K562 (cell line): ENCODE data around the gene STX12. TPM values are rescaled to one million over a fixed set of nuclear protein-coding genes. Genes with fewer than 3 reads are reported as not detected.

ENCODE experiments used
- ATAC-seq: fragments of 200-7000 bp; cut with Tn5 transposase; 3 replicates; pipeline ENCODE4 v1.9.1; 2020; ENCODE audit warnings: moderate library complexity
- BruUV-seq: library from RNA; stranded (reverse); fragments of 400-500 nt; replicated peaks from 2 replicates; lab custom pipeline; 2021; lab: Mats Ljungman, UMichigan
- CTCF ChIA-PET: fragments of 300-600 bp; formaldehyde crosslinking; extraction: SDS; loops from one replicate; lab custom pipeline; 2021; ENCODE audit warnings: low intra/inter-chr PET ratio; lab: Yijun Ruan, JAX
- POLR2A ChIA-PET: fragments of 300-600, 350-650 bp; sonication (Branson Sonifier 250); formaldehyde crosslinking; extraction: SDS; loops from one replicate; lab custom pipeline; 2021; ENCODE audit warnings: antibody characterized with exemption, inconsistent platforms; lab: Yijun Ruan, JAX
- DNase-seq, 4 experiments: peaks; one replicate each; pipeline versions ENCODE4 v3.0.0 to v3.0.0-alpha.2; 2011 to 2018; ENCODE audit warnings: low spot score in 3 of 4, mixed read lengths in 3 of 4; ENCODE audit errors: extremely low read depth in 1 of 4
- FAIRE-seq: peaks from 2 replicates; lab custom pipeline; 2011; peaks lifted over from hg19 to GRCh38; lab: Jason Lieb, UNC
- H2AFZ ChIP-seq: 2 replicates; pipeline ENCODE4 v1.6.0; 2011; ENCODE audit warnings: low read depth, low read length, control low read depth, inconsistent platforms
- H3K27ac ChIP-seq: fragments of 200-600 bp; 3 replicates; pipeline ENCODE4 v1.8.0; 2011; ENCODE audit warnings: low read depth, mild to moderate bottlenecking, control low read depth, inconsistent platforms, low read length, moderate library complexity, mixed read lengths; ENCODE audit errors: extremely low read depth
- H3K27me3 ChIP-seq, 2 experiments: fragments of 300-600 bp in 1 of 2; 2 replicates in 1 of 2; 3 replicates in 1 of 2; pipeline versions ENCODE4 v1.6.0 to v1.8.0; 2011; ENCODE audit warnings: inconsistent platforms in 2 of 2, low read length in 2 of 2, mild to moderate bottlenecking in 1 of 2, mixed read lengths in 1 of 2, moderate library complexity in 1 of 2; ENCODE audit not compliant: control insufficient read depth in 2 of 2, insufficient read depth in 2 of 2
- H3K36me3 ChIP-seq: fragments of 300-600 bp; 3 replicates; pipeline ENCODE4 v1.8.0; 2011; ENCODE audit warnings: mild to moderate bottlenecking, low read length, inconsistent platforms; ENCODE audit not compliant: control insufficient read depth, insufficient read depth
- H3K4me1 ChIP-seq, 2 experiments: fragments of 200-600 bp in 1 of 2; replicated peaks in 1 of 2; 2 replicates in 1 of 2; 3 replicates in 1 of 2; pipeline versions ENCODE4 v1.5.1 to v1.8.0; 2011; ENCODE audit warnings: inconsistent platforms in 2 of 2, low read length in 2 of 2, mild to moderate bottlenecking in 1 of 2, mixed read lengths in 1 of 2, moderate library complexity in 1 of 2; ENCODE audit not compliant: control insufficient read depth in 2 of 2, insufficient read depth in 2 of 2
- H3K4me2 ChIP-seq: 2 replicates; pipeline ENCODE4 v1.6.1; 2011; ENCODE audit warnings: low read length, control low read depth, inconsistent platforms, mixed read lengths; ENCODE audit not compliant: insufficient read depth
- H3K4me3 ChIP-seq: fragments of 200-600 bp; sonication (generic), shearing (Covaris generic); 2 replicates; pipeline ENCODE4 v1.5.1; 2016; ENCODE audit warnings: control low read depth, inconsistent platforms
- H3K79me2 ChIP-seq: fragments of 200-600 bp; 3 replicates; pipeline ENCODE4 v1.8.0; 2011; ENCODE audit warnings: low read length, inconsistent platforms; ENCODE audit not compliant: control insufficient read depth, insufficient read depth
- H3K9ac ChIP-seq, 2 experiments: 2 replicates each; pipeline versions ENCODE4 v1.6.0 to v1.6.1; 2011; ENCODE audit warnings: low read depth in 2 of 2, low read length in 2 of 2, control low read depth in 1 of 2, inconsistent platforms in 1 of 2, mild to moderate bottlenecking in 1 of 2, mixed read lengths in 1 of 2; ENCODE audit not compliant: insufficient read depth in 1 of 2
- H3K9me1 ChIP-seq: one replicate; pipeline ENCODE4 v1.6.0; 2011; ENCODE audit warnings: inconsistent platforms, mild to moderate bottlenecking, low read length, moderate library complexity; ENCODE audit not compliant: control insufficient read depth, insufficient read depth
- H3K9me3 ChIP-seq: replicated peaks from 2 replicates; pipeline ENCODE4 v1.5.1; 2011; ENCODE audit warnings: low read depth, low read length, inconsistent platforms; ENCODE audit not compliant: control insufficient read depth, insufficient read depth
- H4K20me1 ChIP-seq: replicated peaks from 2 replicates; pipeline ENCODE4 v1.6.1; 2011; ENCODE audit warnings: low read length, inconsistent platforms, mixed read lengths; ENCODE audit not compliant: control insufficient read depth, insufficient read depth
- CC2D1A ChIP-seq: fragments of 450-650 bp; IDR thresholded peaks from 2 replicates; pipeline ENCODE4 v1.6.1; 2017; ENCODE audit warnings: mild to moderate bottlenecking
- CEBPB ChIP-seq: fragments of 450-650 bp; IDR thresholded peaks from 2 replicates; pipeline ENCODE4 v1.6.1; 2016; ENCODE audit warnings: missing genetic modification characterization, missing compliant biosample characterization
- MXI1 ChIP-seq: IDR thresholded peaks from 2 replicates; pipeline ENCODE4 v1.6.1; 2011; ENCODE audit warnings: low read depth, mild to moderate bottlenecking, improper control_type of control experiment, low read length
- POLR2H ChIP-seq: IDR thresholded peaks from 2 replicates; pipeline ENCODE4 v1.6.1; 2016; ENCODE audit warnings: missing genetic modification characterization, low read depth, mild to moderate bottlenecking, control low read depth, missing compliant biosample characterization, moderate library complexity
- WGBS: fragments of 100-300 bp; shearing (Covaris generic); methylation state at CpG from one replicate; pipeline ENCODE4 v1.1.6; 2016; ENCODE audit warnings: low coverage, mixed read lengths; ENCODE audit not compliant: insufficient coverage; ENCODE audit errors: missing lambda C conversion rate; 5-methylcytosine and 5-hydroxymethylcytosine counted together
- in situ Hi-C: fragments of 300-500 bp; cut with MboI; formaldehyde crosslinking; loops from 4 replicates; pipeline ENCODE4 v1.15.0; 2018; ENCODE audit warnings: inconsistent platforms, mixed read lengths
- intact Hi-C: fragments of 100-400 bp; cut with micrococcal nuclease; formaldehyde crosslinking; loops from 2 replicates; pipeline ENCODE4 v1.14.2; 2022
- polyA plus RNA-seq, 8 experiments: library from polyadenylated mRNA; depleted of rRNA in 4 of 8; stranded (reverse) in 5 of 8; unstranded in 3 of 8; fragments of >200 nt; fragmentation: Nextera tagmentation in 2 of 8; fragmentation: Illumina TruSeq in 1 of 8; extraction: Ambion mirVana in 2 of 8; extraction: Trizol in 1 of 8; gene quantifications; 2 replicates each; pipeline versions ENCODE4 v1.2.1 to v1.2.3, GENCODE V29; 2011 to 2014; ENCODE audit warnings: inconsistent platforms in 1 of 8, missing spikeins in 1 of 8
- total RNA-seq, 7 experiments: library from RNA; depleted of rRNA in 6 of 7; stranded (reverse); fragments of >200 nt in 6 of 7; fragmentation: Illumina TruSeq in 2 of 7; extraction: Trizol in 2 of 7; gene quantifications; 2 replicates each; pipeline versions ENCODE4 v1.2.1 to v1.2.3, GENCODE V29; 2011 to 2021; ENCODE audit warnings: low replicate concordance in 1 of 7
- TF ChIP-seq, protein P1 (sequence below): fragments of 450-650 bp; IDR thresholded peaks from 2 replicates; pipeline ENCODE4 v1.6.1; 2016; ENCODE audit warnings: mild to moderate bottlenecking
- TF ChIP-seq, protein P2 (sequence below), 2 experiments: fragments of 450-650 bp in 1 of 2; sonication (generic) in 1 of 2; formaldehyde crosslinking in 1 of 2; IDR thresholded peaks in 1 of 2; conservative IDR thresholded peaks in 1 of 2; 2 replicates each; pipeline versions ENCODE4 v1.6.1 to v1.8.1; 2016 to 2023; ENCODE audit warnings: mild to moderate bottlenecking in 2 of 2, moderate library complexity in 2 of 2, inconsistent platforms in 1 of 2, missing genetic modification reagents in 1 of 2

The STX12 gene
- total and polyA plus RNA-seq, 9 of the 15 experiments (the other 6 are each of a cell fraction or from before 2014, with no cell fraction given), result 16.9 to 31.3 (median 25.7) TPM

DNA sequence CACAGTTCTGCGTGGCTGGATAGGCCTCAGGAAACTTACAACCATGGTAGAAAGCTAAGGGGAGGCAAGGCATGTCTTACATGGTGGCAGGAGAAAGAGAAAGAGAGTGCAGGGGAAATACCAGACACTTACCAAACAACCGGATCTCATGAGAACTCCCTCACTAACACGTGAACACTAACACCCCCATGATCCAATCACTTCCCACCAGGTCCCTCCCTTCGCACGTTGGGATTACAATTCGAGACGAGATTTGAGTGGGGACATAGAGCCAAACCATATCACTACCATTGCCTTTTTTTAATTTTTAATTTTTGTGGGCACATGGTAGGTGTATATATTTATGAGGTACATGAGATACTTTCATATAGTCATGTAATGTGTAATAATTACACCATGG, 33.7 kb downstream of the STX12 start:
- H3K27me3 ChIP-seq, result no peaks in the 10 kb centered on the region
- no peaks in the 10 kb centered on the region for H3K9me1 ChIP-seq
- POLR2A ChIA-PET, result interaction anchor here (1.1 kb wide), 1 partner anchor 28 kb away, joined by 3 read pairs; no protein-coding TSS in a partner anchor
- no peak overlapping the region for H3K9ac ChIP-seq
- no peak overlapping the region for H3K27ac ChIP-seq
- ATAC-seq (no peak), FAIRE-seq (no peak), DNase-seq (no peak)
- in situ Hi-C loops, result no loop called here
- 86% methylated on average over 7 of the region's 7 CpGs for WGBS
- H4K20me1 ChIP-seq, result no peaks in the 10 kb centered on the region
- intact Hi-C loops, result no loop called here
- no peak overlapping the region for H3K4me2 ChIP-seq
- no peak for TF ChIP-seq MXI1
- TF ChIP-seq, protein P1, sequence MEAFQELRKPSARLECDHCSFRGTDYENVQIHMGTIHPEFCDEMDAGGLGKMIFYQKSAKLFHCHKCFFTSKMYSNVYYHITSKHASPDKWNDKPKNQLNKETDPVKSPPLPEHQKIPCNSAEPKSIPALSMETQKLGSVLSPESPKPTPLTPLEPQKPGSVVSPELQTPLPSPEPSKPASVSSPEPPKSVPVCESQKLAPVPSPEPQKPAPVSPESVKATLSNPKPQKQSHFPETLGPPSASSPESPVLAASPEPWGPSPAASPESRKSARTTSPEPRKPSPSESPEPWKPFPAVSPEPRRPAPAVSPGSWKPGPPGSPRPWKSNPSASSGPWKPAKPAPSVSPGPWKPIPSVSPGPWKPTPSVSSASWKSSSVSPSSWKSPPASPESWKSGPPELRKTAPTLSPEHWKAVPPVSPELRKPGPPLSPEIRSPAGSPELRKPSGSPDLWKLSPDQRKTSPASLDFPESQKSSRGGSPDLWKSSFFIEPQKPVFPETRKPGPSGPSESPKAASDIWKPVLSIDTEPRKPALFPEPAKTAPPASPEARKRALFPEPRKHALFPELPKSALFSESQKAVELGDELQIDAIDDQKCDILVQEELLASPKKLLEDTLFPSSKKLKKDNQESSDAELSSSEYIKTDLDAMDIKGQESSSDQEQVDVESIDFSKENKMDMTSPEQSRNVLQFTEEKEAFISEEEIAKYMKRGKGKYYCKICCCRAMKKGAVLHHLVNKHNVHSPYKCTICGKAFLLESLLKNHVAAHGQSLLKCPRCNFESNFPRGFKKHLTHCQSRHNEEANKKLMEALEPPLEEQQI, result peak; percentile 90
- TF ChIP-seq CC2D1A, result peak; percentile 50; the same call in 1 of the 2 replicates
- H2AFZ ChIP-seq, result no peak overlapping the region
- no TSS peak for BruUV-seq
- no peaks in the 10 kb centered on the region for H3K79me2 ChIP-seq
- no peaks in the 10 kb centered on the region for H3K4me1 ChIP-seq
- CTCF ChIA-PET, result no interaction called here
- no peaks in the 10 kb centered on the region; the same call in 1 of the 2 replicates for H3K9me3 ChIP-seq
- peaks cover 28% of the 10 kb centered on the region for H3K36me3 ChIP-seq
- no peak overlapping the region for H3K4me3 ChIP-seq

GRCh38 chr1:27807385-27807784, 34.4 kb downstream of the STX12 start:
- no TSS peak for BruUV-seq
- Histone ChIP-seq H3K9me3 (no peaks in the 10 kb centered on the region; the same call in 1 of the 2 replicates), H3K79me2 (no peaks in the 10 kb centered on the region), H2AFZ (no peak overlapping the region), H3K4me2 (no peak overlapping the region), H3K4me1 (no peaks in the 10 kb centered on the region), H3K27me3 (no peaks in the 10 kb centered on the region), H3K27ac (no peak overlapping the region), H3K4me3 (no peak overlapping the region), H4K20me1 (no peaks in the 10 kb centered on the region), H3K36me3 (peaks cover 23% of the 10 kb centered on the region), H3K9me1 (no peaks in the 10 kb centered on the region), H3K9ac (no peak overlapping the region)
- DNase-seq (no peak), ATAC-seq (no peak), FAIRE-seq (peak; percentile 40)
- in situ Hi-C loops (no loop called here), intact Hi-C loops (no loop called here)
- 50% methylated on average over 2 of the region's 2 CpGs for WGBS
- ChIA-PET CTCF (no interaction called here), POLR2A (no interaction called here)
- peak; percentile 60 for TF ChIP-seq CEBPB (tag)
- peak; percentile 39; the same call in 1 of the 2 replicates for TF ChIP-seq POLR2H (tag)
- TF ChIP-seq, protein P2, sequence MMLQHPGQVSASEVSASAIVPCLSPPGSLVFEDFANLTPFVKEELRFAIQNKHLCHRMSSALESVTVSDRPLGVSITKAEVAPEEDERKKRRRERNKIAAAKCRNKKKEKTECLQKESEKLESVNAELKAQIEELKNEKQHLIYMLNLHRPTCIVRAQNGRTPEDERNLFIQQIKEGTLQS (IDR thresholded peaks at IDR 0.05), result peak; percentile 68
- TF ChIP-seq, protein P2 (CRISPR knock-in tag; conservative IDR thresholded peaks at IDR 0.05), result no peak
